HEK293T (cell line): Measurements from ENCODE around the gene PI4K2A.

Experiments used
- BHLHE40 ChIP-seq: fragments of 450-650 bp; IDR thresholded peaks from 2 replicates; pipeline ENCODE4 v1.6.1; 2016; ENCODE audit warnings: mild to moderate bottlenecking, moderate library complexity, borderline replicate concordance
- FOXA1 ChIP-seq: fragments of 450-650 bp; IDR thresholded peaks from 2 replicates; pipeline ENCODE4 v1.6.1; 2016; ENCODE audit warnings: mild to moderate bottlenecking
- FOXK2 ChIP-seq: fragments of 450-650 bp; IDR thresholded peaks from 2 replicates; pipeline ENCODE4 v1.6.1; 2016; ENCODE audit warnings: mild to moderate bottlenecking
- SP1 ChIP-seq: fragments of 450-650 bp; IDR thresholded peaks from 2 replicates; pipeline ENCODE4 v1.6.1; 2017
- SUZ12 ChIP-seq: fragments of 450-650 bp; IDR thresholded peaks from 2 replicates; pipeline ENCODE4 v1.6.1; 2016; ENCODE audit warnings: mild to moderate bottlenecking

DNA sequence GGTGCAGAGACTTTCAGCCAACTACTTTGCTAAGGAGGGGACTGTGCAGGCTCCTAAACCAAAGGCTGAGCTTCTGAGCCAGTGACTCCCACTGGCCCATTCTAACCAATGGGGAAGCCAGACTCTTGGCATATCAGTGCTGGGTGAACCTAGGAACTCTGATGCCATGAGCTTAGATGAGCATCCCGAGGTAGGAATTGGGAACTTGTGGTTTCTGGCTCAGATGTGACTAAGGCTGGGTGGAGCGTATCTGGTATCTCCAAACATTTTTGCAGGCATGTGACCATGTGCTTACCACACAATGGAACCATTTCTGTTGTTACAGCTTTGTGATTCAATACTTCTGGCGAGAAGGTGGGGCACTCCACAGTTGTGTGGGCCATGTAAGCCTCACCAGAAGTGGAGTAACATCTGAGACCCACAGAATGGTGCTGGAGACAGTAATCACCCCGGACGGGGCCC lies 49.1 kb downstream of the PI4K2A start:
- TF ChIP-seq FOXA1 (no peak), SP1 (no peak), BHLHE40 (no peak), FOXK2 (no peak), SUZ12 (no peak)
